GM19351 (cell line): Measurements from ENCODE around the gene FTO.

Experiments
- ATAC-seq: cut with Tn5 transposase; IDR thresholded peaks from one replicate; pipeline ENCODE4 v1.9.1; 2021; ENCODE audit warnings: mild to moderate bottlenecking, moderate library complexity; ENCODE audit not compliant: unreplicated experiment

The FTO gene

DNA sequence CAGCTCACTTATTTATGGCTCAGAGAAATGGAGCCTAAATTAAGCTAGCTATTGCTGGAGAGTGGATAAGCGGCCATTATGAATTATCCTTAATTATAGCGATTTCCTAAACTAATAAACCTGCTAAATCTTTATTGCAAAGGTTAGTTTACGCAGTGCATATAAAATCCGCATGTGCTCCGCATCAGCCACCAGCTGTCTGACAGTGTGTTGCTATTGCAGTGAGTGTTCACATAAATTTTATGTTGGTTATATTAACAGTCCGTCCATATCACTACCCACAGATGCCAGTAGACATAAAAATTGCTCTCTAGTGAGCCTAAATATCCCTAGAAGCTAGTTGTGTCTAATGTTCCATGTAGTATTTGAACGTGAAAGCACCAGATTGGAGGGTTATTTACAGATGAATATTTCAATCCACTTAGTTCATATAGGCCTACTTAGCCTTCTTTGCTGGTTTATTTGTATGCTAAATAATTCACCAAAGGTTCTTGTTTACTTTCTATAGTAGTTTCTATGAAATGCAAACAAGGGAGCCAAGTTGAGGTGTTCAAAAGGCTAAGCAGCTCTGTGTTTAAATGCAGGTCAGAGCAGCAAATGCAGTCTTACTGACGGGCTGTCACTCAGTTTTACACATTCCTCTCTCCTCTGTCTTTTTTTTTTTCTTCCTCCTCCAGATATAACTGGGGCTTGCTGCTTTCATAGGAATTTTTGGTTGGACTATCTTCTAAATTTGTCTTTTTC lies 363.5 kb downstream of the FTO start:
- ATAC-seq = no peak

DNA sequence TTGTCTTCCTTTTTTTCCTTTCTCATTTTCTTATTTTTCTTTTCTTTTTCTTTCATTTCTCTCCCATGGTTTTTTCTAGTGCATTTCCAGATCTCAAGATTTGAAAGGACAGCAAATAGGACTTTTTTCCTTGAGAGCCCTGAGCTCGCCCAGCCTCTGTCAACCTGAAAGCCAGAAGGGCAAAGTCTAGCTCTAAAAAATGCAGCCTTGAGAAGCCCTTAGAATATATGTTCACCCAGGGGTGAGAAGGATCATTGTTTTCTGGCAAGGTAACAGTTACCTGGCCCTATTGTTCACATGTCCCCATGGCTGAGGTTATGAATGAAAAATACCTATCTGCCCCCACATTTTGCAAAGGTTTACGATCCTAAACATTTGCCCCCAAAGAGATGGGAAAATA lies 364.3 kb downstream of the FTO start:
- no peak for ATAC-seq

DNA sequence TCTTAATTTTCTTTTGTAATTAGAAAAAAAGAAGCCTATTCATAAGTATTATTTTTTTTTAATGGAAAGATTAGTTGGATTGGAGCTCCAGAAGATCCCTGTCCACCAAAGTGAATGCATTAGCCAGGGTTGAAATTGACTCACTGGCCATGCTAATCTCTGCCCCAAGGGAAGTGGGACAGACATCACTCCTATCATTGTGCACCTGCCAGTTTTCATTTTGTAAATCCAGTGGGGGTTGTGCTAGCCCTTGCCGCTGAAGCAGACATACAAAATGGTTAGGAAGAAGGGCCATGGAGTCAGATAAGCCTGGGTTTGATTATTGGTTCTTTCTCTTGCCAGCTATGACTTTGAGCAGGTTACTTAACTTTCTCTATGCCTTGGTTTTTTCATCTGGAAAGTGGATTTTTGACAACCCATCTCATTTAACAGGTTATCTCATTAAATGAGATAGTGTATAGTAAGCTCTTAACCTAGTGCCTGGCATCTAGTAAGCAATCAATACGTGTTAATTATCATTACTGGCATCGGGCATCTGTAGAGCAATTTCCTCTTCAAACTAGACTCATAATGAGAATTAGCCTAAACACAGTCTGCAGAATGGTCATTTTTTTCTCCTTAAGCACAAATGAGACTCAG lies 365.8 kb downstream of the FTO start:
- ATAC-seq = no peak

DNA sequence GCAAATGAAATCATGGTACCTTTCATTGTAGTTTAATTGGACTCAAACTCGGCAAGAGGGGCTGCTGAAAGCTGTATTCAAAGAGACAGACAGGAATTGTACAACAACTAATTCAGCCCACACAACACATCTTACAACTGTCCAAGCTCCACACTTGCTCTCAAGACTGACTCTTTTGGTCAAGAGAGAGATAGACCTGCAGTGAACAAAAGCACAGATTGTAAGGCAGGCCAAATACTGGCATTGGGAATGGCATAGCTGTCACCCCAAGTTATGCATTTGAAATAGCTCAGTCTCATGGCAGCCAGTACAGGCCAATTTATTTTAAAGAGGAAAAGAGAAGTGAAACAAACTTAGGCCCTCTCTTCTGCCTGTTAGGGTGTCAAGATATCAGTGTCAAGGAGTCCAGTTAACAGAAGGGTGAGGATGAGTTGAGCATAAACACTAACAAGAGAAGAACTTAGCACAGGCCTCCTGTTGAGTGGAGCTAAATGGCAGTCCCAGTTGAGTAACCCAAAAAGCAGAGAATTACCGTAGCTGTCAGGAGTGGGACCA lies 366.9 kb downstream of the FTO start:
- peak; percentile 97 for ATAC-seq

DNA sequence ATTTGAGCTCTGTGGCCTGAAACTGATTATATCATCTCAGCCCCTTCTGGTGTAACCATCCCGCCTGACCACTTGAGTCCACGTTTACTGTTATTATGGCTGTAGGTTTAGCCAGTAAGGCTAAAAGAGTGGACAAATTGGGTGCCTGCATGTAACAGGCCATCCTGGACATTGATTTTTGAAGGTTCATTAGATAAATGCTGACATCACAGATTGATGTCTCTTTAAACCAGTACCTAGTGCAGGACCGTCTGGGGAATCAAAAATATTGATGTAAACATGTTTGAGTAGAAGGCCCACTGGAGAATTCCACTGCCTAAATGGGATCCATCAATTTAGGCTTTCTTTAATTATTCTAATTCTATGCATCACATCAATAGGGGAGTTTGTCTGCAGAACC lies 367.6 kb downstream of the FTO start:
- ATAC-seq = no peak

DNA sequence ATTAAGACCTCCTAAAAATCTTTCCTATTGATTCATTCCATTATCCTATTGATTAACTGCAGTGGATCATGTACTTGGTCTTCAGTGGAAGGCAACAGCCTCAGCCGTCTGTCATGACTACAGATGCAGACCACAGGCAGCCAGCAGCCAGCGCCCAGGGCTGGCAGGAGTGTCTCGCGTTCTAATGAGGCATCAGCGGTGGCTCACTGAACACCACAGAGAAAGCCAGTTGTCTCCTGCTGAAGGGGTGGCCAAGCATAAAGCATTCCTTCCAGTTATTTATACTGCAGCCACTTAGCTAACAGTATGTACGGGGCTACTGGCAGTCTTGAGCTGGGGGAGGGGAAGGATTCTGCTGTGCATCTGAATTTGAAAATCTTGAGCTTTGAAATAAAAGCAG lies 368.3 kb downstream of the FTO start:
- ATAC-seq = no peak

DNA sequence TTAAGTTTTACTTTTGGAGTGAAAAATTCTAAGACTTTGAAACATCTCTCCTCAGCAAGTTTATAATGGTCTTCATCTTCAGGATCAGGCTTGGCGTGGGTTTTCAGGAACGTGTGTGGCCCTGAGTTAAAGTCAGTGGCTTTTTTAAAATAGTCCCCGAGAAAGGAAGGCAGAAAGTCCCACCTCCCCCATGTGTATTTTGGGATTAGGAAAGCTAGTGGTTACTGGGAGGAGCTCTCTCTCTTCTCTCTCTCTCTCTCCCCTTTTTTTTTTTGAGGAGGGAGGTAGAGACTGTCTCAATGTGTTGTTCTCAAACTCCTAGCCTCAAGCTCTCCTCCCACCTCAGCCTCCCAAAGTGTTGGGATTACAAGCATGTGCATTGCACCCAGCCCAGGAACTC lies 369.4 kb downstream of the FTO start:
- no peak for ATAC-seq

DNA sequence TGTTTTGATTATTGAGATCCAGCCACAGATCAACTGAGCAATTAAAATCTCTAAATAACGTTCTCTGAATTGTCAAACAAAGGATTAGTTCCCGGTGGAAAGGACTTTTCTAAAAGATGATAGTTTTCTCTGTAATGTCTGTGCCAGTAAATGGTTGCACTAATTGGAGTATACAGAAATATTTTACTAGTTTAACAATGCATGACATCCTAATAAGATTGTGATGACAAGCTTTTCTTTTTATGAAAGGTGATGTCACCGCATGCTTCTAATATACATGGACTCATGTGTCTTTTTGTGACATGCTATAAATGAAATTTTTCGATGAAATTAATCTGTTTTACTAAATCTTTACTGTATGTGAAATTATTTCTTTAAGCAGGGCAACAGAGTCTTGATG lies 371.5 kb downstream of the FTO start:
- no peak for ATAC-seq

DNA sequence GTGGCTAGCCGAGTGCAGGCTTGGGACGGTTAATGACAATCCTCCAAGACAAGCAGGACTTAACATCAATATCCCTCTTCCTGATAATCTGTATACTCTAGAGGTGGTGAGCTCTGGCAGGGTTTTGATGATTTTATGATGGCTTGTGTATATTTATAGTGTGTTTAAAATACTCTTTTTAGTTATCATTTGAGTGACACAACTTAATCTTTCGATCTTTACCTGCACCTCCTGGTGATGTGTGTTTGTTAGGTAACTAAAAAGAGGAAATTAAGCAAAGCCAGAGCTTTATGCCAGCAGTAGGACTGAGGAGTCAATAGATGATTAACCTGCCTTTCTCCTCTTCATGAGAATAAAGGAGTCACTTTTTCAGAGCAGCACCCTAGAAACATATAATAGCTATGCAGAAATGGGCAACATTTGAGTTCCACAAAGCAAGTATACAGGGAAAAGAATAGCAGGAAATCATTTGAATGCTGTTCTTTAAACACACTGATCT lies 372.1 kb downstream of the FTO start:
- no peak for ATAC-seq

DNA sequence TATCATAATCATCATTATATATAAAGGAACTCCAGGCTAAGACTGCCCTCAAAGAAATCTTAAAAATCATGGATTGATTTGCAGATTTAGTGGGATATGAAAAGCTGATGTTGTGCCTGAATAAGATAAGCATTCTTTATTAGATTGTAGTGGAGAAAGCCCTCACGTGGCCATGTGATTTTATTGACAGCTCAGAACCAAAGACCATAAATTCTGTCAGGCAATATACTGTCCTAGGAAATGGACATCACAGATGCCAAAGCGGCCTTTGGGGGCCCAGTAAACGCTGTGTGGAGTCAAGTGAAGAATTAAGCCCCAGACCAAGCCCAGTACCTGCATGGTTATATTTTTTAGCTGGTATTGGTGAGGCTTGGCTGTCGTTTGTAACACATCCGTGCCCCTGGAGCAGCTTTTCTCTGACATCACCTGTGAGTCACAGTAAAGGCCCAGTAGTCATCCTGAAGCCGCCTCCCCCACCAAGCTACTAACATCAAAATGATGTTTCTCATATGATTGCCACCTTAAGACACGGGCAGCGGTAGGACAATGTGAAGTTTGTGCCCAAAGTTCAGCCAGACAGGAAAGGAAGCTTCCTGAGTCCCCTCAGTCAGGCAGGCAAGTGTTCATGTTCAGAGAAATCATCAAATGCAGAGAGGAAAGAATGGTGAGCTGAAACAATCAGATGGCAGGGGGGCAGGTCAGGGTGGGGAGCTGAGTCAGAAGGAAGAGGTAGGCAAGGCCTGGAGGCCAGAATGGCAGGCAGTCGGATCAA lies 373.3 kb downstream of the FTO start:
- ATAC-seq = no peak

DNA sequence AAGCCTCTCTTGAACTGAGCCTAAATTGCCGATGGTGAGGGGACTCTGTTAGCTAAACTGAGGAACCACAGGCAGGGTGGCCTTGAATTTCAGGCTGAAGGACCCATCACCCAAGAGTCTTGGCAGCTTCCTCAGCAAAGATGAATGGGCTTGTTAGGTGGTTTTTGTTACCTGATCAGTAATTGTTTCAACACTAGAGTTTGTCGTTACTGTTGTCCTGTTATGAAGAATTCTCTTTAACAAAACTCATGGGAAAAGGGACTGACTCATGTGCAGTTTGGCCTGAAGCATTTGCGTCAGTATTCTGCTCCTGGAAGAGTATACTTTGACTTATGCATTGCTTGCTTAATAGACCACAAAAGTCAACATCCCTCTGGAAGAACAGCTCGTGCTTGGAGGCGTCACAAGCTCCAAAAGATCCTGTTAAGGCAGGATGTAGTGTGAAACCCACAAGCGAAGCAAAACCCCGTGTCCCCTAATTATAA lies 376.6 kb downstream of the FTO start:
- ATAC-seq = no peak

DNA sequence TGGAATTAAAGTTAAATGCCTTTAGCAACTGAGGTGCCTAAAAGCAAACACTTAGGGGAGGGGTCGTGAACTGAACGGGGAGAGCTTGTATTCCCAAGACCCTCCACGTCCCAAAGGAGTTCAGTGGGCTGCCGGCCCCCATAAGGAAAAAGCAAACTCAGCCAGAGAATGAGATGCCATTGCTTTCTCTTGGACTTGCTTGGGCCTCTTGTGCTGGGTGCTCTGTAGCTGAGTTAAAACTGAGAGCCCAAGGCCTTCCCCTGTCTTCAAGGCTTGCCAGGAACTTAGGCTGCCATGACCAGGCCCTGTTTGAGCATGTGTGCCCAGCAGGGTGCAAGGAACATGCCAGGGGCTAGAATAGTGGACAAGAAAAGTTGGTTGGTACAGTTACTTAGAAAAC lies 382.8 kb downstream of the FTO start:
- ATAC-seq = no peak

DNA sequence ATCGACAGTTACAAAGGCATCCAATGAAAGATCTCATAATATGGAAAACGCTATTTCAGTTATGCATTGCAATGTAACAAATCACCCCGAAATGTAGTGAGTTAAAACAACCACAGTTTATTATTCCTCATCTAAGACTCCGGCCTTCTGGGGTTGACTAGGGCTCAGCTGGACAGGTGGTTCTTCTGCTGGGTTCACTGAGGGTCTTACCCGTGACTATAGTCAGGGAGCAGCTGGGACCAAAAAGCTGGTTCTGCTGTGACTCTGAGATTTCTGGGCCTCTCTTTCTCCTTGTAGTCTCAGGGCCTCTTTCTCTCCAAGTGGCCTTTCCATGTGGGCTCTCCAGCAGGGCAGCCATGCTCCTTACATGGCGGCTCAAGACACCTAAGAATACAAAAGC lies 386.6 kb downstream of the FTO start:
- no peak for ATAC-seq

DNA sequence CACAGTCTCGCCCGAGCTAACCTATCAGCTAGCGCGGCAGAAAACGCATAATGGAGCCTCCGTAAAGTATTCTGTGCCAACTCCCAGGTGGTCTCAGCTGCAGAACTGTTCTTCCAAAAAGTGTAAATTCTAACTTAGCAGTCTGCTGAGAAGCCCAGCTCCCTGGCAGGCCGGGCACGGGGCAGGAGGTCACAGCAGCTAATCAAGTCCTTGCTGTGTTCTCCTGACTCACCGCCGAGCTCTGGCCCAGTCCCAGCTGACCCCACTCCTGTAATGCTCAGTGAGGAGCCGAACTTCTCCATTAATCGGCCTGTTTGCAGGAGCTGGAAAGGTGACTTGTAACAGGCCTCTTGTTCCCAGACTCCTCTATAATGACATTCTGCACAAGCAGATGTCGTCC lies 389.3 kb downstream of the FTO start:
- ATAC-seq = no peak

DNA sequence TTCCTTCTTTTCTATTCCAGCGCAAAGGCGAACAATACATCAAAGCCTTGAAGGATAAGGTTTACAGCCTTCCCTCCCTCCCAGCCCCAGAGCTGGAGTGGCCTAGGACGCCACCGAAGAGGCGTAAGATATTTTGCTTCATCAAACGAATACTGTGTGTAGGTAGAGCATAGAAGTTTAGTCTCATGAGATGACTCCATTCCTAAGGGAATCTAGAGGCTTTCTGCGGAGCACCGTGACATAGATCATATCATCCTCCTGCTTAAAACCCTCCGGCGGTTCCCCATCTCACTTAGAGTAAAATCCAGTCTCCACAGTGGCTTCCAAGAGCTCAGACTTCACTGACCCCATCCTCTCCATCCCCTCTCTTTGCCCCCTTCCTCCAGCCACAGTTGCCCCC lies 390.7 kb downstream of the FTO start:
- ATAC-seq = no peak

DNA sequence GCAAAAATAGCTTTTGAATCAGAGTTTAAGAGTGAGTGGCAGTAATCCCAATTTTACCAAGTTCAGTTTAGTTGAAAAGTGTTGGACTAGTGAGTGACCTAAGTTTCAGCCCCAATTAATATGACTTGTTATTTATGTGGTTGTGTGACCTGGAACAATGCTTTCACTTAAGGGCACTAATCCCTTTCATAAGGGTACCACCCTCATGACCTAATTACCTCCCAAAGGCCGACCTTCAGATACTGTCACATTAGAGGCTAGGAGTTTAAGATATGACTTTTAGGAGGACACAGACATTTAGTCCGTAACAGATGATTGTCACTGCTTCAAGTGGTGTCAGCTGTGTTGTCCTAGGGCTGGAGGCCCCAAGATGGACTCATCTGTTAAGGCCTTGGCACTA lies 392.7 kb downstream of the FTO start:
- ATAC-seq = no peak

DNA sequence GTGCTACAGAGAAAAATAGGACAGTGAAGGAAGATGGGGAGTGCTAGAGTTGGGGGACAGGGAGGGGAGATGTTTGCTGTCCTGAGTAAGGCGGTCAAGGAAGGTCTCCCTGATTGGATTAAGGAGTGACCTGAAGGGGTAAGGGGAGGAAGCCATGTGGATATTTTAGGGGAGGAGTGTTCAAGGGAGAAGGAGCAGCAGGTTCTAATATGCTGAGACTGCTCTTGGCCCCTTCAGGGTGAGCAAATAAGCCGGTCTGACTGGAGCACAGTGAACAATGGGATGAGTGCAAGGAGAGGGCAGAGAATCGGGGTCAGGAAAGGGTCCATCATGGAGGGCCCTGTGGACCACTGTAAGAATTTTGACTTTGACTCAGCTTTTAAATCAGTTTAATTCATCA lies 393.8 kb downstream of the FTO start:
- no peak for ATAC-seq

DNA sequence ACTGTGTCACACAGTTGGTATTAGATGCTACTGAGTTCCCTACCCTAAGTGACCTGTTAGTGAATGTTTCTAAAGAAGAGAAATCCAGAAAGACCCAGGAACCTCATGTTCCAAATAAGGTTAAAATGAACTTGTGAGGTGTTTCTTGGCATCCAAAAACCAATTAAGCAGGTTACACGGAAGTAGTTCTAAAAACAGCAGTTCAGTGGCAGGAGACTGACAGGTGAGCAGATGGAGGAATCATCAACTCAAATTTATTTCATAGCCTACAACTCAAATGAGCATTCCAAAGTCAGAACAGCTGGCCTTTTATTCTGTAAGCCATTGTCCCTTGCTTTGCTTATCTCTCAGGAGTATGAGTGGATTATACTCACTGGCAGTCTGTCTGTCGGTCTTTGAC lies 394.3 kb downstream of the FTO start:
- no peak for ATAC-seq

DNA sequence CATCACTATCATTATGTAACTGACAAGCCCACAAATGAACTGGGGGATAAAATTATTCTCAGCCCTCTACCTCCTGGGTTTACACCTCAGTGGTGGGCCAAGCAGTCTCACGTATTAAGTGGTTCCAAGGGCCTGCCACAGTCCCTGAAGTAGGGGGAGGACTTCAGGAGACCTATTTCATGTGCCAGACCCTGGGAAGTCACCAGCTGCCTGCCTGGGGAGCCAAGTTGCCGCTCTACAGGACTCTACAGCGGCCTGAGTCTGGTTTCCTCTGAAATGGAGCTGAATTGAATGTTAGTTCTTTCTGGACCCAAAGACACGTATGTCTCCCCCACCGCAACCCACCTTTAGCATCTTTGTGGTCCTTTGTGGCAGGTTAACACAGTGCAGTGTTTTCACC lies 395.7 kb downstream of the FTO start:
- ATAC-seq = no peak

DNA sequence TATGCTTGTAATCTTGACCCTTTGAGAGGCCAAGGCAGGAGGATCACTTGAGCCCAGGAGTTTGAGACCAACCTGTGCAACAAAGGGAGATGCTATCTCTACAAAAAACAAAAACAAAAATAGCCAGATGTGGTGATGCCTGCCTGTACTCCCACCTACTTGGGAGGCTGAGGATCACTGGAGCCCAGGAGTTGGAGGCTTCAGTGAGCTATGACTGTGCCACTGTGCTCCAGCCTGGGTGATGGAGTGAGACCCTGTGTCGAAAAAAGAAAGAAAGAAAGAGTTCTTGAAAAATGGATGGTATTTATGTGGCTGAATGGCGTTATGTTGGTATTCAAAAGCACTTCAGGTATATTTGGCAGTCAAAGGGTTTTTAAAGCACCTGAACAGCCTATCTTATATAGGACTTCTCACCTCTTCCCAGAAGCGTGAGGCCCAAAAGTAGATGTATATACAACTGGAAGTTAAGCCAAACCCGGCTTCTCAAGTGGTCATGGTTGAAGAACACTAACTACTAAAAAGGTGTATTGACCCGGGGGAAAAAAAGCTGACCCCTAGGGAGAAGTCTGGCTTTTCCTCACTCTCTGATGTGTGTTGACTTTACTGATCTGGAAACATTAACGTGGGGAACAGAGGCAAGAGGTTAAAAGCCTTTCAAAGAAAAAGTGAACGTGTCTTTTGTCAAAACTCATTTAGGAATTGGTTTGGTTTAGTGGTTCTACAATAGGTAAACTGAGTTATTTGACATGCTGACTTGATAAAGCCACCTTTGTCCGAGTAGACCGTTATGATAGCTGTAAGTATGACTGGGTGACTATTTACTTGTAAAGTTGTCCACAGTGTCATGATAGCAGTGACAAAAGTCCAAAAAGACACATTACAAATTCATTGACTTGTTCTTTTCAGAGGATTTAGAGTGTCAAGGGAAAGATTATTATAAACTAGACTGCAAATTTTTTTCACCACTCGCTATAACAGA lies 399.2 kb downstream of the FTO start:
- ATAC-seq = no peak
